ENCODE measurements around the gene CFAP100. TPM values are rescaled to one million over a fixed set of nuclear protein-coding genes. Genes with fewer than 3 reads are reported as not detected.

Gene CFAP100
- total RNA-seq, 1 donor from 2014 or later = not detected

GRCh38 chr3:126356373-126357264 is 38.1 kb upstream of the CFAP100 start:
- intact Hi-C loops (cut with micrococcal nuclease) = loop anchor here (2.0 to 10.0 kb wide), 4 partner anchors 118 to 628 kb away; partner anchors contain the start of genes PLXNA1 and ZXDC

- intact Hi-C loops (cut with micrococcal nuclease) = loop anchor here (2.0 to 10.0 kb wide), 4 partner anchors 117 to 627 kb away; partner anchors contain the start of genes PLXNA1 and ZXDC
Measured at GRCh38 chr3:126357295-126358037, 37.2 kb upstream of the CFAP100 start, which contains the start of gene KLF15. TSS of gene KLF15 (minus strand) at chr3:126357408. CDS start at chr3:126352922, 4,486 bp downstream.

GRCh38 chr3:126358038-126358815 is 36.5 kb upstream of the CFAP100 start:
- intact Hi-C loops (cut with micrococcal nuclease) = loop anchor here (5.0 to 10.0 kb wide), 2 partner anchors 441 to 627 kb away; partner anchors contain the start of gene PLXNA1

- intact Hi-C loops (cut with micrococcal nuclease) = loop anchor here (5.0 to 10.0 kb wide), 2 partner anchors 441 to 626 kb away; partner anchors contain the start of gene PLXNA1
Measured at GRCh38 chr3:126358816-126359181, 35.9 kb upstream of the CFAP100 start.

DNA sequence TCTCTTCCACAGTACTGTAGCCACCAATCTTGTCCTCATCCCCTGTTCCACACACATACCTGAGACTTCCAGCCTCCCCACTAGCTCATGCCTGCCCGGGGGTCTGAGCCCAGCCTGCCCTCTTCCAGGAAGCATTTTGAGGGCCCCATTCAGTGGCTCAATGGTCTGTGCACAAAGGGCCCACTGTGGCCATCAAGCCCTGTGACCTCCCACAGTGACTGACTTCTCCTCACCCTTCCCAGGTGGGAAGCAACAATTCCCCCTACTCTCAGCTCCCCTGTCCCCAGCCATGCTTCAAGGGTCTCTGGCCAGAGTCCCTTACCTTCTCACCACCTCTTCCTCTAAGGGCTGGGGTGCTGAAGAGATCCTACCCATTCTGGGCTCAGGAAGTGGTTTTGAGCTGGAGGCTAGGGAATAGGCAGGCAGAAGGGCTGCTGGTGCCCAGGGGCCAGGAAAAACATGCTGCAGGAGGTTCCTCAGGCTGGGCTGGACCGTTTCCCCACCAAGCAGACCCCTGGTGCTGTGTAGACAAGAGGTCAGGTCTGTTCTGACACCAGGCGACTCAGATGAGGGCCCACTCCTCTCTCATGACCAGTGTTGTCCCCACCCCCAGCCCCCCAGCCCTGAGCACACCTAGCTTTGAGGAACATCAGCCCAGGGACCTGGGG is 34.5 kb upstream of the CFAP100 start:
- intact Hi-C loops (cut with micrococcal nuclease) = no loop called here

DNA sequence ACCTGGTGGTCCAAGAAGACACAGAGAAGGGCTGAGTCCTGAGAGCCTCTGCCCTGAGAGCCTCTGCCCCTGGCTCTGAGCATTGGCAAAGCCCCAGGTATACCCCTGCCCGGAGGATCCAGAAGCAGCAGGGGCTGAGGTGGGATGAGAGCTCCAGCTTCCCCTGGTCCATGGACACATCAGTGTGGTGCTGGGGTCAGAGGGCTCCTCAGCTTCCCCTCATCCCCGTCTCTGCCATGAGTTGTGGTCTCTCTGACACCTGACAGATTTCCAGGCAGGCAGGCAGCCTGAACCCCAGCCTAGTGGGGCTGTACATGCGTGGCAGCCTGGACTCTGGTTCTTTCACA is 34.0 kb upstream of the CFAP100 start:
- intact Hi-C loops (cut with micrococcal nuclease) = no loop called here

GRCh38 chr3:126361211-126361610 is 33.5 kb upstream of the CFAP100 start:
- intact Hi-C loops (cut with micrococcal nuclease) = no loop called here

- intact Hi-C loops (cut with micrococcal nuclease) = no loop called here
Measured at GRCh38 chr3:126364130-126364695, 30.5 kb upstream of the CFAP100 start.

GRCh38 chr3:126364731-126365301 is 29.9 kb upstream of the CFAP100 start:
- intact Hi-C loops (cut with micrococcal nuclease) = no loop called here

DNA sequence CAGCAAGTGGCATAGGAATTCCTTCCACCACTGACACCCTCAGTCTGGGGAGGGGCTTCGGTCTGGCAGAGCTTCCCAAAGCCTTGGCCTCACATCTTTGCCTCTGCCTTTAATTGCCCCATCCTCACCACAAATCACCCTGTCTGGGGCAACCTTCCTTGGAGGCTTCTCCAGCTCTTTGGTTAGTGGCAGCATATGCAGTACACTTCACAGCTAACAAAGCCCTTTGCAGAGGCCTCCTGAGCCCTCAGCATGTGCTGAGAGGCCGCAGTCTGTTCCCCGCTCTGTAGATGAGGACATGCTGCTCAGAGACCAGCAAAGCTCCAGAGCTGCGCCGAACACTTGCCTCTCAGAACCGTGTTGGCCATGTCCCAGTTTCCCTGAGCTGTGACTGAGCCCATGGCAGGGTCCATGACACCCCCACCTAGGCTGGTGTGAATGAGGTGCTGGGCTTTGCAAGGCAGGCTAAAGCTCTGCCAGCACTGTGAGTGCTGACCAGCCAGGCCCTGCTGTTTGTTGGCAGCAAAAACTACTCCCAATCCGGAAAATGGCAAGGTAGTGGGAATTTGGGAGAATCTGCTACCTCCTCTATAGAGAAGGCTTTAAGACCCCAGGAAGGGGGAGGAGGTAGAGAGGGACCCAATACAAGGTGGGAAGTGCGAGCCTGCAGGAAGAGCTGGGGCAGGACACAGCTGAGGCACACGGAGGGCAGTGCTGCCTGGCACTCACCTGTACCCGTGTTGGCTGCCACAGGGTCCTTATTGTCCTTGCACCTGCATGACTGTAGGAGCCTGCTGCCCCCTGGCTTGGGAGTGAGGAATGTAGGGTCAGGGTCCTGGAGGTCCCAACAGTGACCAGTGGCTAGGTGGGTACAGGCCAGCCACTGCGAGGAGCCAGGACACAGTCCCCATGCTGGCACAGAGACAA is 29.1 kb upstream of the CFAP100 start:
- intact Hi-C loops (cut with micrococcal nuclease) = no loop called here

- intact Hi-C loops (cut with micrococcal nuclease) = no loop called here
Measured at GRCh38 chr3:126367316-126367805, 27.3 kb upstream of the CFAP100 start.

- intact Hi-C loops (cut with micrococcal nuclease) = no loop called here
Measured at GRCh38 chr3:126369490-126369889, 25.2 kb upstream of the CFAP100 start.

DNA sequence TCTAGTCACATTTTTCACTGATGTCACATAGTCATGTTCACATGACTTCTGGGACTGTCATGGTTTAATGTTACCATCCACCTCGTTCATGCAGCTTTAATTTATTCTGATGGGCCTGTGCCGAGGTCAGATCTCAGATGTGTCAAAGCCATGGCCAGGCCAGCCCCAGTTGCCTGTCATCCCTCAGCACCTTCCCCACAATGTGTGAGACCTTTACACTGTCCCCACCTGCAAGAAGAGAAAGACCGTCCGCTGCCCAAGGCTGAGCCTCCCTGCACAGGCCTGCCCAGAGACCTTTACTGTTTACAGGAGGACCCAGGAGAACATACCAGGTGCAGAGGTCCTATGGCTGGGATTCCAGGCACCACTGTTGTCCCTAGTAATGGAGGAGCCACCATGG is 24.7 kb upstream of the CFAP100 start:
- intact Hi-C loops (cut with micrococcal nuclease) = no loop called here

DNA sequence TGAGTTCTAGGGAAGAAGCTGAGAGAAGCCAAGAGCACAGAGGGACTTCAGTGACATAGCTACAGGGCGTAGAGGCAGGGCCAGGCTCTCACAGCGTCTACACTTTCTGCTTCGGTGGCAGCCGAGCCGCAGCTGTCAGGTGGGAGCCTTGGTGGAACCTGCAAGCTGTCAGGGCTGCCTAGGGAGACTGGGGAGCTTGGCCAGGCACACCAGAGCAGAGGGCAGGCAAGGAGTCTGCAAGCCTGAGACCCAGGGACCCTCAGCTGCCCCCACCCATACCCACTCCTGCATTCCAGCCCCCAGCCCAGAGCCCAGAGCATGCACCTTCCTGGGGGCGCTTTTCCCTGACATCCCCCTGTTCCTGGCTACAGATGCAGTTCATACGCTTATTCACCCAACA is 24.1 kb upstream of the CFAP100 start:
- intact Hi-C loops (cut with micrococcal nuclease) = no loop called here

DNA sequence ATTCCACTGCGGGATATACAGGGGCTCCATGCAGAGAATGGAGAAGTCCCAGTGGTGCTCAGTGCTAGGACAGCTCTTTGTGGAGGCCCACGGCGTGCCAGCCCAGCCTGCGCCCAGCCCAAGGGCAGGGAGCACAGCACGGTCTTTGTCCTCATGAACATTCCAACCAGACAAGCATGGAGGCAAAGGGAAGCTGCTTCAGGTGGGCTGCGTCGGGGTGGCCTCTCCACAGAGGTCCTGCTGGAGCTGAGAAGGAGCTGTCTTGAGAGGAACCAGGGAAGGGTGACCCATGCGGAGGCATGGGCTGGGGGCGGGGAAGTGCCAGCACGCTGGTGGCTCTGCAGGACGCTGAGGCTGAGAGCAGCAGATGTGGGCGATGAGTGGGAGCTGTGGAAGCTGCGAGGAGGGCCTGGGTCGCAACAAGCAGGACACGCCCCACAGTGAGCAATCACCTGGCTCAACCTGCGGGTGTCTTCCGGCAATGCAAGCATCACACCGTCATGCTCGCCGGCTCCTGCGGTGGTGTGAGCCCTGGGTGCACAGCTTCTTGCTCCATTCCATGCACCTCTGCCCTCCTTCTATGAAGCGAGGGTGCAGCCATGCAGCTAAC is 23.5 kb upstream of the CFAP100 start:
- intact Hi-C loops (cut with micrococcal nuclease) = no loop called here

DNA sequence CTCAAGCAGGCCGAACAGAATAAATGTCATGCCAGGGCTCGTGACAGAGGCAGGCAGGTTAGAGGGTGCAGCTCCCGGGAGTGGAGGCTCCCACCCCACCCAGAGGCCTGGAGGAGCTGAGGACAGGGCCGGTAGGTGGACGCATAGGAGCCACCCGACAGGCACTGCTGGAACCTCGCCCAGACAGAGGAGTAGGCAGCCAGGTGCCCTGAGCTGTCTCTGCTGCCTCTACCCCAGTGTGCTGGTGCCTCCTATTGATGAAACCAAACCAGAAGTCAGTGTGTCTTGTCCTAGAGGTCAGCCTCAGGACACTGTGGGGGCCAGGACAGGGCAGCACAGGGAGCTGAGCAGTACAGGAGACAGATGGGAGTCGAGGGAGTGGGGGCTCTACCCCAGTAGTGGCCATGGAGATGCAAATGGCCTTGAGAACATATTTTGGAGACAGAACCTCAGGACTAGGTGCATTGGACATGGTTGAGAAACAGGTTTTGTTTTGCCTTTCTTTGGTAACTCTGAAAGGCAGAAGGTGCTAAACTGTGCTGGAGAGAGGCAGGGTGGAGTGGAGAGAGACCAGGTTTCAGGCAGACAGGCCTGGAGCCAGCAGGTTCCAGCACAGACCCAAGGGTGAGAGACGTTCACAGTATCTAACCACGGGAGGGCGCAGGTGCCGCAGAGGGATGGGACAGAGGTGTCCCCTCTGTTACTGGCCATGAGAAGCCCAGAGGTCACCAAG is 22.1 kb upstream of the CFAP100 start:
- intact Hi-C loops (cut with micrococcal nuclease) = no loop called here

GRCh38 chr3:126373146-126373613 is 21.5 kb upstream of the CFAP100 start:
- intact Hi-C loops (cut with micrococcal nuclease) = no loop called here
